A673 (cell line): ENCODE data around the gene BCR. TPM values are rescaled to one million over a fixed set of nuclear protein-coding genes. Genes with fewer than 3 reads are reported as not detected.

Experiments
- BruUV-seq: library from RNA; stranded (reverse); fragments of 400-500 nt; replicated peaks from 2 replicates; lab custom pipeline; 2021; lab: Mats Ljungman, UMichigan
- CTCF ChIA-PET: fragments of 300-600 bp; sonication (Branson Sonifier 250); formaldehyde crosslinking; loops from one replicate; lab custom pipeline; 2022; ENCODE audit warnings: antibody characterized with exemption; lab: Charles Lee
- POLR2A ChIA-PET: fragments of 300-600 bp; sonication (Branson Sonifier 250); formaldehyde crosslinking; loops from one replicate; lab custom pipeline; 2022; ENCODE audit warnings: antibody characterized with exemption; ENCODE audit not compliant: low non-redundant PET; lab: Charles Lee
- DNase-seq: peaks from one replicate; pipeline ENCODE4 v3.0.0-alpha.2; 2015; ENCODE audit warnings: low spot score
- H3K27ac ChIP-seq: fragments of 200-600 bp; sonication (generic); 2 replicates; pipeline ENCODE4 v1.5.1; 2016; ENCODE audit warnings: mixed run types, low read depth, mild to moderate bottlenecking, mixed read lengths, antibody characterized with exemption, low read length; ENCODE audit not compliant: poor library complexity, severe bottlenecking
- H3K27me3 ChIP-seq: fragments of 200-600 bp; sonication (generic); replicated peaks from 2 replicates; pipeline ENCODE4 v1.6.1; 2017; ENCODE audit warnings: mixed run types, low read depth, mild to moderate bottlenecking, mixed read lengths, antibody characterized with exemption, low read length; ENCODE audit not compliant: insufficient read depth, poor library complexity
- H3K36me3 ChIP-seq: fragments of 200-600 bp; sonication (generic); 2 replicates; pipeline ENCODE4 v1.6.1; 2016; ENCODE audit warnings: mixed run types, mild to moderate bottlenecking, mixed read lengths, antibody characterized with exemption, low read length; ENCODE audit not compliant: insufficient read depth, poor library complexity, severe bottlenecking
- H3K4me1 ChIP-seq: fragments of 200-600 bp; sonication (generic); 2 replicates; pipeline ENCODE4 v1.6.1; 2017; ENCODE audit warnings: mixed run types, mild to moderate bottlenecking, mixed read lengths, antibody characterized with exemption, low read length; ENCODE audit not compliant: insufficient read depth, poor library complexity, severe bottlenecking
- H3K4me3 ChIP-seq: fragments of 200-600 bp; sonication (generic); 2 replicates; pipeline ENCODE4 v1.5.1; 2016; ENCODE audit warnings: low read depth, mixed run types, mild to moderate bottlenecking, mixed read lengths, low read length; ENCODE audit not compliant: poor library complexity, severe bottlenecking
- H3K9me3 ChIP-seq: fragments of 200-600 bp; sonication (generic); 2 replicates; pipeline ENCODE4 v1.6.1; 2016; ENCODE audit warnings: mixed run types, low read depth, mild to moderate bottlenecking, mixed read lengths, antibody characterized with exemption, low read length; ENCODE audit not compliant: poor library complexity, severe bottlenecking
- EZH2 ChIP-seq: fragments of 200-600 bp; sonication (generic); IDR thresholded peaks from 2 replicates; pipeline ENCODE4 v1.6.1; 2017; ENCODE audit warnings: borderline replicate concordance, low read depth, mild to moderate bottlenecking, mixed read lengths, antibody characterized with exemption, low read length; ENCODE audit not compliant: poor library complexity, severe bottlenecking
- intact Hi-C: fragments of 100-400 bp; cut with micrococcal nuclease; formaldehyde crosslinking; loops from one replicate; pipeline ENCODE4 v1.10.0; 2022; ENCODE audit not compliant: unreplicated experiment
- total RNA-seq: library from RNA; stranded (reverse); gene quantifications from 2 replicates; pipeline ENCODE4 v1.2.3, GENCODE V29; 2021
- TF ChIP-seq, protein P1 (sequence below): fragments of 300-800, 200-600 bp; sonication (generic); conservative IDR thresholded peaks from 2 replicates; pipeline ENCODE4 v1.5.1; 2017; ENCODE audit warnings: low read depth, mild to moderate bottlenecking, antibody characterized with exemption, low read length, moderate library complexity, mixed read lengths

Gene BCR
- total RNA-seq, 1 experiment from 2014 or later, result 63.1 TPM

GRCh38 chr22:23193882-23194281 is 13.6 kb downstream of the BCR start:
- TF ChIP-seq, protein P1, sequence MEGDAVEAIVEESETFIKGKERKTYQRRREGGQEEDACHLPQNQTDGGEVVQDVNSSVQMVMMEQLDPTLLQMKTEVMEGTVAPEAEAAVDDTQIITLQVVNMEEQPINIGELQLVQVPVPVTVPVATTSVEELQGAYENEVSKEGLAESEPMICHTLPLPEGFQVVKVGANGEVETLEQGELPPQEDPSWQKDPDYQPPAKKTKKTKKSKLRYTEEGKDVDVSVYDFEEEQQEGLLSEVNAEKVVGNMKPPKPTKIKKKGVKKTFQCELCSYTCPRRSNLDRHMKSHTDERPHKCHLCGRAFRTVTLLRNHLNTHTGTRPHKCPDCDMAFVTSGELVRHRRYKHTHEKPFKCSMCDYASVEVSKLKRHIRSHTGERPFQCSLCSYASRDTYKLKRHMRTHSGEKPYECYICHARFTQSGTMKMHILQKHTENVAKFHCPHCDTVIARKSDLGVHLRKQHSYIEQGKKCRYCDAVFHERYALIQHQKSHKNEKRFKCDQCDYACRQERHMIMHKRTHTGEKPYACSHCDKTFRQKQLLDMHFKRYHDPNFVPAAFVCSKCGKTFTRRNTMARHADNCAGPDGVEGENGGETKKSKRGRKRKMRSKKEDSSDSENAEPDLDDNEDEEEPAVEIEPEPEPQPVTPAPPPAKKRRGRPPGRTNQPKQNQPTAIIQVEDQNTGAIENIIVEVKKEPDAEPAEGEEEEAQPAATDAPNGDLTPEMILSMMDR, result no peak
- no peak for TF ChIP-seq EZH2
- Histone ChIP-seq H3K27me3 (no peaks in the 10 kb centered on the region), H3K36me3 (no peaks in the 10 kb centered on the region), H3K9me3 (no peaks in the 10 kb centered on the region), H3K4me3 (no peak overlapping the region), H3K27ac (no peak overlapping the region), H3K4me1 (no peaks in the 10 kb centered on the region)
- ChIA-PET CTCF (no interaction called here), POLR2A (no interaction called here)
- intact Hi-C loops, result no loop called here
- no TSS peak for BruUV-seq
- DNase-seq, result no peak

GRCh38 chr22:23196165-23196564 is 15.9 kb downstream of the BCR start:
- Histone ChIP-seq H3K27ac (no peak overlapping the region), H3K36me3 (no peaks in the 10 kb centered on the region), H3K4me3 (no peak overlapping the region), H3K4me1 (no peaks in the 10 kb centered on the region), H3K9me3 (no peaks in the 10 kb centered on the region), H3K27me3 (no peaks in the 10 kb centered on the region)
- no peak for DNase-seq
- no peak for TF ChIP-seq EZH2
- TF ChIP-seq, protein P1, result no peak
- POLR2A ChIA-PET, result no interaction called here
- intact Hi-C loops, result no loop called here
- BruUV-seq, result no TSS peak
- CTCF ChIA-PET, result no interaction called here

DNA sequence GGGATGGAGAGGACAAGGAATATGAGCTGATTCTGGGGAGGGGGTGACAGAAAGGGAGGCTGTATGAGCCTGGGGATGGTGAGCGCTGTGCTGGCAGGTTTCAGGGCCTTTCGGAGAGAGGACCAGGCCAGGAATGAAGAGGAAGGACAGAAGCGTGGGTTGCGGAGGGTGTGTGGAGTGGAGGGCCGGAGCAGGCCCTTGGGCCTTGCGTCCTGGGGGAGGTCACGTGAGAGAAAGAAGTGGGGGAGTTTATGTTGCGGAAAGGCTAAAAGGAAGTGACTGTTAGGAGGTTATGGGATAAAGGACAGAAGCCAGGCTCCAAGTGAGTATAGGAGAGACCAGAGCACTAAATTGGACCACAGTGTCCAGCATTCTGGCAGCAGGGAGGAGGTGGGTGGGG is 17.5 kb downstream of the BCR start:
- TF ChIP-seq, protein P1, result no peak
- no peak for TF ChIP-seq EZH2

More for the DNA sequence above, 17.5 kb downstream of the BCR start:
- Histone ChIP-seq H3K27me3 (no peaks in the 10 kb centered on the region), H3K4me1 (no peaks in the 10 kb centered on the region), H3K9me3 (no peaks in the 10 kb centered on the region), H3K27ac (no peak overlapping the region), H3K4me3 (no peak overlapping the region), H3K36me3 (no peaks in the 10 kb centered on the region)
- CTCF ChIA-PET, result no interaction called here
- no TSS peak for BruUV-seq
- no peak for DNase-seq
- POLR2A ChIA-PET, result no interaction called here
- intact Hi-C loops, result no loop called here
